Stimulated activated CD4-positive, alpha-beta T cell treated with anti-CD3 and anti-CD28 coated beads, TNF-alpha, amount 100 ng/mL, for 48 hours (primary cell): ENCODE results near the gene RCBTB2.

Experiments
- DNase-seq, 3 donors: peaks; one replicate each; pipeline ENCODE4 v3.0.0-alpha.2; 2020; ENCODE audit warnings: low read depth in 3 of 3

RCBTB2 gene

GRCh38 chr13:48563626-48564025 lies 30.7 kb upstream of the RCBTB2 start:
- DNase-seq = no peak

- DNase-seq = peak; percentile 31 to 56 (median 39)
These were observed 29.6 kb upstream of the RCBTB2 start for GRCh38 chr13:48562296-48563066.

- no peak for DNase-seq
These were observed 28.8 kb upstream of the RCBTB2 start for GRCh38 chr13:48561466-48562235.

GRCh38 chr13:48560657-48561337 lies 27.9 kb upstream of the RCBTB2 start:
- no peak for DNase-seq

DNA sequence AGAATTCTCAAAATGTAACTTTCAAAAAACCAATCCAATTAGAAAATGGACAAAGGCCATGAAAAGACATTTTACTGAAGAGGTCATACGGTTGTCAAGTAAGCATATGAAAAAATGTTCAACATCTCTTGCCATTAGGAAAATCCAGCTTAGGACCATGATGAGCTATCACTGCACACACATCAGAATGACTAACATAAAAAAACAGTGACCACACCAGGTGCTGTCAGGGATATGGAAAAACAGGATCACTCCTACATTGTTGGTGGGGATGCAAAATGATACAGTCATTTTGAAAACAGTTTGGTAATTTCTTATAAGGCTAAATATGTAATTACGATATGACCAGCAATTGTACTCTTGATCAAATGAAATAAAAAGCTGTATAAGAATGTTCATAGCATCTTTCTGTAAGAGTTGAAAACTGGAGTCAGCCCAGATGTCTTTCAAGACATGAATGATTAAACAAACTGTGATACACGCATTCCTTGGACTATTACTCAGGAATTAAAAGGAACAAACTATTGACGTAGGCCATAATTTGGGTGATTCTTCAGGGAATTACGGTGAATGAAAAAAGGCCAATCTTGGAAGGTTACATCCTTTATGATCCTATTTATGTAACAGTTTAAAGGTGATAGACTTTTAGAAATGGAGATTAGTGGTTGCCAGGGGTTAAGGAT lies 26.9 kb upstream of the RCBTB2 start:
- no peak for DNase-seq

DNA sequence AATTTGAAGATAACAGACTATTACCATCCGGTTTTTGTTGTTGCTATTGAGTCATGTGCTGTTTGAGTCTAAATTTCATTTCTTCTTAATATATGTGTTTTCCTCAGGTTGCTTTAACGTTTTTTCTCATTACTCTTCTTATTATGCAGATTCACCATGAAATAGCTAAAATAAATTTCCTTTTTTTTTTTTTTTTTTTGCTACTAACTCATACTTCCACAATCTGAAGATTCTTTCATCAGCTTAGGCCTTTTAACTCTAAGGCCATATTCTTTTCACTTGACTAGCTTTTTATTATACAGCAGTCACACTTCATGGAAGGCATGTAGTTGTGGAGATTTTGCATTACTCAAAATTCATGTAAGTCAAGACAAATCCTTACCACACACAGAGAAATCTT lies 23.9 kb upstream of the RCBTB2 start:
- DNase-seq = no peak

GRCh38 chr13:48555441-48555840 lies 22.6 kb upstream of the RCBTB2 start:
- DNase-seq = no peak

- DNase-seq = no peak
These were observed 18.4 kb upstream of the RCBTB2 start for GRCh38 chr13:48551329-48551728.

GRCh38 chr13:48549658-48550057 lies 16.8 kb upstream of the RCBTB2 start:
- no peak for DNase-seq

GRCh38 chr13:48547663-48548092 lies 14.8 kb upstream of the RCBTB2 start:
- no peak for DNase-seq

GRCh38 chr13:48545608-48546007 lies 12.7 kb upstream of the RCBTB2 start:
- no peak for DNase-seq

GRCh38 chr13:48542581-48543341 lies 9.9 kb upstream of the RCBTB2 start:
- no peak for DNase-seq

DNA sequence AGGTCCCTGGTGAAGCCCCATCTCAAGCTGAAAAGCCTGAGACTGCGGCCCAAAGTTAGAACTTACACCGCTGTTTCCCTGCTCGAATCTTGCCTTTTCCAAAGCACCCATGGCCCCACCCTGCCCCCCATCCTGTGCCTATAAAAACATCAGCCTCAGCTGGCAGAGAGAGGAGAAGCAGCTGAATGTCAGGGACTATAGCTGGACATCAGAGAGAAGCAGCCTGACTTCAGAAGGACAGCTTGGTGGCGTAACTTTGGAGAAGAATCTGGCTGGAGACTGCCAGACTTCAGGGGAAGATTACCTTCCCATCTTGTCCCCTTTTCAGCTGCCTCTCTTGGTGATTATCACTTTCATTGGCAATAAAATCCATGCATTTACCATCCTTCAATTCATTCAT lies 9.3 kb upstream of the RCBTB2 start:
- no peak for DNase-seq

GRCh38 chr13:48539550-48539949 lies 6.7 kb upstream of the RCBTB2 start:
- DNase-seq = no peak

DNA sequence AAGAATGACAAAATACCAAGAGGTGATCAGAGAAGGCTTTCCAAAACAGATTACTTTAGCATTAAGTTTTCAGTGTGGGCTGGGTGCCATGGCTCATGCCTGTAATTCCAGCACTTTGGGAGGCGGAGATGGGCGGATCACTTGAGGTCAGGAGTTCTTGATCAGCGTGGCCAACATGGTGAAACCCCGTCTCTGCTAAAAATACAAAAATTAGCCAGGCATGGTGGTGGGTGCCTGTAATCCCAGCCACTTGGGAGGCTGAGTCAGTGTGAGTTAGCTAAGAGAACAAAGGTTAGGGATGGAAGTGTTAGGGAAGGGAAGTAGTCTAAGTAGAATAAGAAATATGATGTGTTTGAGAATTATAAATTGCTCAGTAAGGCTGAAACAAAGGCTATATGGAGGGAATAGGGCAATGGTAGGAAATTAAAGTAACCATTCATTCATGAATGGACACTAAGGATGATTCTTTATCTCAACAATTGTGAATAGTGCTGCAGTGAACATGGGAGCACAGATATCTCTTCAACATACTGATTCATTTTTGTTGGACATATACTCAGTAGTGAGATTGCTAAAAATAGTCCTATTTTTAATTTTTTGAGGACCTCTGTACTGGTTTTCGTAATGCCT lies 3.9 kb upstream of the RCBTB2 start:
- DNase-seq = no peak

- DNase-seq = no peak
These were observed 2.9 kb upstream of the RCBTB2 start for GRCh38 chr13:48535766-48536165.

DNA sequence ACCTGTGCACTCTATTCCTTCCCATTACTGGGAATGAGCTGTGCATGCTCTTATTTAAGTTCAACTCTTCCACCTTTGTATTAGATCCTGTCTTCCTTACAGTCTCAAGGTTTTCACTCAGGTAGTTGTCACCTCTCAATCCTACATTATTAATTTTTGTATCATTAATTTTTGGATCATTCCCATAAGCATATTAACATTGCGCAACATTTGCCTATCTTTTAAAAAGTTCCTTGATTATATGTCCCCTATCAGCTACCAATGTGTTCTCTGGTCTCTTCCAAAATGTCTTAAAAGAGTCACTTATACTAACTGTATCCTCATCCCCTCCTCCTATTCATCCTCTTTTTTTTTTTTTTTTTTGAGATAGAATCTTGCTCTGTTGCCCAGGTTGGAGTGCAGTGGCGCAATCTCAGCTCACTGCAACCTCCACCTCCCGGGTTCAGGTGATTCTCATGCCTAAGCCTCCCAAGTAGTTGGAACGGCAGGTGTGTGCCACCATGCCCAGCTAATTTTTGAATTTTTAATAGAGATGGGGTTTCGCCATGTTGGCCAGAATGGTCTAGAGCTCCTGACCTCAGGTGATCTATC lies 2.1 kb upstream of the RCBTB2 start:
- DNase-seq = no peak

GRCh38 chr13:48533961-48534600 lies 1.2 kb upstream of the RCBTB2 start:
- no peak for DNase-seq

GRCh38 chr13:48532256-48532505 lies 699 bp downstream of the RCBTB2 start:
- DNase-seq = peak in 2 of 3 donors; percentile 7 to 27
